ENCODE data around the gene BORCS6.
A peak's percentile ranks its signal among the peaks of the same experiment; 100 is the strongest.
"Not testable (repeated sequence)": the region's sequence is repeated elsewhere in the genome, so short reads cannot be mapped to it uniquely, and the experiment has no call there.

The BORCS6 gene

DNA sequence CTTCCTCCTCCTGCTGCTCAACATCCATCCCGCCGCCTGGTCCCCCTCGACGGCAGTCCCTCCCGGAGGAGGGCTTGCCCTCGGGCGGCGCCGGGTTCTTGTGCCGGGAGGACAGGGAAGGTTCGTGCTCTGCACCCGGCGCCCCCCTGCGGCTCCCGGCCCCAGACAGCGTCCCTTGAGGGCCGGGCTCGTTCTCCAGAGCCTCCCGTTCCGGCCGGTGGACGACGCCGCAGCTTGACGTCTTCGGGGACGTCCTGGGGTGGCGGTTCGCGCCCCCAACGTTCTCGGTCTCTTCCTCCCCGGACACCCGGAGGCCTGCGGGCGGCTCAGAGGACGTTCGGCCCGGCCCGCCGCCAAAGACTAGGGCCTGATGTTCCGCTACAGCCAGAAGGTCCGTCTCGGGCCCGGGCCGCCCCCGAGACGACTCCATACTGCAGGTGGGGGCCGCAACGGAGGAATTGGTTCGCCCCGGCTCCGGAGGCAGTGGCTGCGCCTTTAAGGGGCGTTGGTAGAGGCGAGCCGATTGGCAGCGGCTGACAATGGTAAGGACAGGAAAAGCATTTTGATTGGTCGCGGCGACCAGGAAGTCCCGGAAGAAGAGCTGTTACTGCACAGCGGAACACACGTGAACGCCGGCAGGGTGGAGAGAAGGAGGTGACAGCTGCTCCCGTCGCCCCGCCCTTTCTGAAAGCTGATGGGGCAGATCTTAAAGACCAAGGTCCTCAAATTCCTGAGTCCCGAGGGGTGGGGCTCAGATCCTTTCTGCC lies at the start of gene BORCS6:
Gene BORCS6, minus strand, starts transcription at position 470 of the 767 bp plus-strand sequence. Its CDS starts 40 bp downstream, at position 430.
- peak; percentile 99 for DNase-seq (ENCODE audit: low spot score)

DNA sequence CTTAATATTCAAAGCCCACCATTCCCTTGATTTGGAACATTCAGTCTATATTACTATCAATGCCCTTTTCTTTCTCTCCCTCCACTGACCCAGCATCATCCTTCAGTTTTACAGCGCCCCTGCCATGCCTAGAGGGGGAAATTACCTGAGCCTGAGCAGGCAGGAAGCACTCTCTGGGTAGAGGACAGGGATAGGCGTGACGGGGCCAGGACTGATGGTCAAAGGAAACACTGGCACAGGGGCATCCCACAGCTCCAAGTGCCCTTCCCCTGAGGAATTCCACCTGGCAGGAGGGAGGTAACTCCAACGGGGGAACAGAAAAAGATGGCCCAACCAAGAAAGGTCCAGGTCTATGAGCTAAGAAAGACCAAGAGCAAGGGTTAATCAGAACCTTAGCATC lies 47.9 kb upstream of the BORCS6 start:
- DNase-seq (ENCODE audit: low spot score) = no peak

DNA sequence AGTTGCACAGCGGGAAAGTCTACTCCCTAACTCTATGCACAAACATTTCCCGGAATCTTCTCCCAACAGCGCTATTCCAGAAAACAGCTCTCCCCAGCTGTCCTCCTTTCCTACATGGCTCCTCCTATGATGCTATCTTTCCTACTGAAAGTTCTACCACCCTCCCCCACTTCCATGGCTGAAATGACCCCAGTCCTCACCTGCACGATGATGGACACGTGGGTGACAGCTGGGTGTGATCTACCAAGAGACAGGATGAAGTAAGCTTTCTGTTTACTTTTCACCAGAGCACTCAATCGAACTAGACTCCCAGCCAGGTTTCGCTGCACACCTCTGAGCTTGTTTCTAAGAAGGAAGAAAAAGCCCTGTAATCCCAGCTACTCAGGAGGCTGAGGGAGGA lies 47.2 kb upstream of the BORCS6 start:
- DNase-seq (ENCODE audit: low spot score) = no peak

DNA sequence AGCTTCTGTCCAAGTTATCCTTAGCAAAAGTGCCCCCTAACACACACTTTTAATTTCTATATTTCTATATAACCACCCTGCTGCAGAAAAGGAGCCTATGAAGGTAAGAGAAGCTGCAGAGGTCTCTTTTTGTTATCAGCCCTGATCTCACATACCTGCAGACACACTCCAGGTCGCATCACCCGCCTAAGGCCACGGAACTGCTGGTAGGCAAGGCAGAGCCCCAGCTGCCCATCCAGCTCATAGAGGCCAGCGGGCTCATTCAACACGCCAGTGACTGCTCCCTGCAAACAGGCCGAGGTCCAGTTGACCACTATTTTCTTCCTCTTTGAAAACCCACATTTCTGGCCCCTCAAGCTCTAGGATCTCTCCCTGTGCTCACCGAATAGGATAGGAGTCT lies 45.7 kb upstream of the BORCS6 start:
- DNase-seq (ENCODE audit: low spot score) = no peak

DNA sequence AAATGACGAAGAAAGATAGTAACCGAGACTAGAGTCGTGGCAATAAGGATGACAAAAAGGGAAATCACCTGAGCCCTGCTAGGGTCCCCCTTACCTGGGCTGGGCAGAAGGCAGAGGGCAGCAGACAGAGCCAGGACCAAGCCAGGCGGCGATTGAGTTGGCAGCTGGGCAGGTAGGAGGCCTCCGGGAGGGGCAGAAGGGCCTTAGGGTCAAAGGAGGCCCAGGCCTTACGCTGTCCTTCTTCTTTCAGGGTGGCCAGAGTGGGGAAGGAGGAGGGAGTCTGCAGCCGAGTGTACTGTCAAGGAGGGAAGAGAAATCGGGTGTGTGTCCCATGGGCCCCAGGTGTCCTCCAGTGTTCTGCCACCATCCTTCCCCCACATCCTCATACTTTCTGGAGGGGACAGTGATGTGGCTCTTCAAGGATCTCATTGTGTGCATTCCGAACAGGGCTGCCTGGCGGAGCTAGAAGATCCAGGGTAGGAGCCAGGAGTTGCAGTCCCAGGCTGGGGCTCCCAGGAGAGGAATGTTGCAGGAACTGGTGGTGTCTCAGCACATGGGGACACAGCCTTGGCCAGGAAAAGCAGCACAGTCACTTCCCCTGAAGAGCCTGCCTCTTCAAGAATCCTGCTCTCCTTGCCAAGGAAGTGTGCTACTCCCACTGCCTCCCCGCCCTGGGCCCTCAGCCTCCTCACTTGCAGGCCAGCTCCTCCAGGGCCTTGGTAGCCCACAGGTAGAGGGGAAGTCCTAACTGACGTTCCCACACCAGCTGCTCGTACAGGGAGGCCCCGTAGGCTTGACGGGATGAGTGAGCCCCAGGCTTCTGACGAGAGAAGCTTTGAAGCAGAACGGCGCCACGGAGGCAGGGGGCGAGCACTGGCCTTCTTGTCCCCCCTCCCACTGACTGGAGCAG lies 44.6 kb upstream of the BORCS6 start:
- DNase-seq (ENCODE audit: low spot score) = no peak

GRCh38 chr17:8231701-8232100 lies 41.7 kb upstream of the BORCS6 start:
- DNase-seq (ENCODE audit: low spot score) = no peak

GRCh38 chr17:8227238-8227581 lies 37.2 kb upstream of the BORCS6 start:
- DNase-seq (ENCODE audit: low spot score) = no peak

DNA sequence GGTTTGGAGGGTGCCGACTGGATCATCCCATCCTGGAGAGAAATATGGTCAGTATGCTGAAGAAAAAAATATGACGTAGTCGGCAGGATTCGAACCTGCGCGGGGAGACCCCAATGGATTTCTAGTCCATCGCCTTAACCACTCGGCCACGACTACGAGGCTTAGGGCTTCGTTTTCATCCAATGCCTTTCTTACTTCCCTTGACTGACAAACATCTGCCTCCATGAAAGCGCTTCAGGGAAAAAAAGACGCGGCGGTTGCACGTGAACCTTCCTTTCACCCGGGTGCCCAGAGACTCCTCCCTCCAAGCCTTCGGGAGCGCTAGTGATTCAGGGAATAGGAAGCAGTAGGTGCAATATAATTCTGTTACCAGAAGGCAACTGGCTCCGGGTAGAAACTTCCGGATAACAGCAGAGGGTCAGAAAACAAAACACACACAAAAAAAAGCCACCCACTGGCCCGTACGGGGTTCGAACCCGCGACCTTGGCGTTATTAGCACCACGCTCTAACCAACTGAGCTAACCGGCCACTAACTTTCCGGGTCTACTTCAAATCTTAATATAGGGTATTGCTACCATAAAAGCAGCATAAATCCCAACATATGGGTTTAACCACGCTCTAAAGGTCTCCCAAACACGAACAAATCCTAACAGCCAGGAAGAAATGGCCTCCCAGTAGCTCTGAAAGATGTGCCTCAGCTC lies 36.7 kb upstream of the BORCS6 start:
- DNase-seq (ENCODE audit: low spot score) = peak; percentile 79

DNA sequence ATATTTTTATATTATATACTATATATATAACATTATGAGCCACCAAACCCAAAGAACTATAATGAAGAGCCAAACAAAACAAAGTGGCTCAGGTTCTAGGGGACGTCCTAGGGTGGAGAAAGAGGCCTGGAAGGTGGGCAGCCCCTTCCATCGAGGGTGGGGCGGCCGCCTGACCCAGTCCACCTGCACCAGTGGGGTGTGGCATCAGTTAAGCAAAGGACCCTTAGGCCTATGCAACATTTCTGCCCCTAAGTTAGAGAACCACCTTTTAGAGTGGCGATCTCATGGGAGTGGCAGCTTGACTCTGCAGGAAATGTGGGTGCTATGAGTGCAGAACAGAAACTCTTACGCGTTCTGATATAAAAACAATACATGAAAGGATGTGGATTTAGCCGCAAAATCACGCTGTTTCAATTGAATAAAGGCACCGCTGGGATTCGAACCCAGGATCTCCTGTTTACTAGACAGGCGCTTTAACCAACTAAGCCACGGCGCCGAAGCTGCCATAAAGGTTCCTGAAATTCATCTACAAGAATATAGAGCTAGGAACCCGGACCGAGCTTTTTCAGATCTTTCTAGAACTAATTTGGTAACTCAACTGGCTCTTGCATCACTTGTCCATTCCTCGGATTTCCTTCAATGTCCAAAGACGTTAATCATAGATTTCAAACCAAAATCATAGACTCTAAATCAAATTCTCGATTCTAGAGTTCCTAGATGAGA lies 36.0 kb upstream of the BORCS6 start:
- DNase-seq (ENCODE audit: low spot score) = peak; percentile 91

GRCh38 chr17:8224891-8225812 lies 35.2 kb upstream of the BORCS6 start:
- DNase-seq (ENCODE audit: low spot score) = no peak

DNA sequence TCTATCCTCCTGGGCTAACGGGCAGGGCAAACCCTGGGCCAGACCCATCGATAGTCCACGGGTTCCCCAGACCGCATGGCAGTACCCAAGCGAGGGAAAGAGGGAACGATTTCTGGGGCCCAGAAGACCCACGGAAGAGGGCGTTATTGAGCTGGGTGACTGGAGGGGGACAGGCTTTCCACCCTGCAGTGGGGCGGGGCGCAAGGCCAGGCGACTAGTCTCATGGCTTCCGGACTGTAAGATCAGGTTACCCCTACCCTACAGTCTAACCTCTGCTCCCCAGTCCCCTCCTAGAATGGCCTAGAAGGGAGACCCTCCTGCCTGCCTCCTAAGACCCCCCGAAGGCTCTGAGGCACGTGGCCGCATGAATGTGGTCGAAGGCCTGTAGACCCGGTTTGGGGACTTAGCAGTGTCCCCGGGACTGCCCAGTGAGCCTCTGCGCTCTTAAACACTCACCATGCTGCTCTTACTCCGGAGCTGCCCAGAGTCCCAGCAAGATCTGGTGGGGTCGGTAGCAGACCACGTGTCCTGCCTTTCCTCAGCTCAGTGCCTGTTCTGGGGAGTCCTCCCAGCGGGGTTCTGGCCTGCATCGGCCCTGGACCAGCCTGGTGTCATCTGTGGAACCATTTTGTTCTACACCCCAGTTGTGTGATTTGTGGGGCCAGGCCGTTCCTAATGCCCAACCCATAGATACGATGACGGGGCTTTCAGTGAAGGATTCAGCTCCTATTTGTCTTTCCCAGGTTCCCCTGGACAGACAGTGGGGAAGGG lies 33.6 kb upstream of the BORCS6 start:
- DNase-seq (ENCODE audit: low spot score) = peak; percentile 59

DNA sequence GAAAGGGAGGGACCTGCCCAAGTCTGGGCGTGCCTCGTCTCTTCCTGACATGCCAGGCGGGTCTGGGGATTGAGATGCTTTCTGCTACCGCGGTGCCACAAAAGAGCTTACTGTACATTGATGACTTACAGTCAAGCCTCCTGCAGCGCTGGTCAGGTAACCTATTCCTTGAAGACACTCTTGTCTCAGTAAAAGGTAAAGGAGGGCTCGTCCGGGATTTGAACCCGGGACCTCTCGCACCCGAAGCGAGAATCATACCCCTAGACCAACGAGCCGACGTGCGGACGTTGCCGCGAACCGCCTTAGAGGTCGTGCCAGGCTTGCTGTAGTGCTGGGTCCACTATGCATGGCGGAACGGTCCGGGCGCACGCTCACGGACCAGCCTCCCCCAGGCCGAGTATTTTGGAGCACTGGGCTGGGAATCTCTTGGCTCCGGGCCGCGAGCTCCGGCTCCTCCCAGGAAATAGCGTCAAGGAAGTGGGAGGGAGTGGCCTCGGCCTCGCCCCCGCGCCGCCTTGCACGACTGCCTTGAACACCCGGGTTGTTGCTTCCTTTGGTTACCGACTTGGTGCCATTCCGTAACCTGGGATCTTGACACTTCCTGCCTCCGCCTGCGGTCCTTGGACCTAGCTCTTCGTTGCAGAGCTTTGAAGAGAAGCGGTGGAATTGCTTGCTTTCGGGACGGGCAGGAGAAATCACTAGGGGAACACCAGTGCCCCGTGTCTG lies 32.8 kb upstream of the BORCS6 start:
- peak; percentile 92 for DNase-seq (ENCODE audit: low spot score)

DNA sequence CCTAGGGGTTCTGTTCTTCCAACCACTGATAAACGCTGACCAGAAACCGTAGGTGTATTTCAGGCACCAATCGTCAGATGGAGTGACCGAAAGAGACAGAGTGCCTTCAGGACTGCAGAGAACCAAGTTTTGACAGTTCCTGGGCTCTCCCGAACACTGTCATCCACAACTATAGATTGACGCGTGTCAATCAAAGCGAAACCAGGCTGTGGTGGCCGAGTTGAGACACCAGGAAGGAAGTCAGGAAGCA lies 32.3 kb upstream of the BORCS6 start:
- DNase-seq (ENCODE audit: low spot score) = no peak

DNA sequence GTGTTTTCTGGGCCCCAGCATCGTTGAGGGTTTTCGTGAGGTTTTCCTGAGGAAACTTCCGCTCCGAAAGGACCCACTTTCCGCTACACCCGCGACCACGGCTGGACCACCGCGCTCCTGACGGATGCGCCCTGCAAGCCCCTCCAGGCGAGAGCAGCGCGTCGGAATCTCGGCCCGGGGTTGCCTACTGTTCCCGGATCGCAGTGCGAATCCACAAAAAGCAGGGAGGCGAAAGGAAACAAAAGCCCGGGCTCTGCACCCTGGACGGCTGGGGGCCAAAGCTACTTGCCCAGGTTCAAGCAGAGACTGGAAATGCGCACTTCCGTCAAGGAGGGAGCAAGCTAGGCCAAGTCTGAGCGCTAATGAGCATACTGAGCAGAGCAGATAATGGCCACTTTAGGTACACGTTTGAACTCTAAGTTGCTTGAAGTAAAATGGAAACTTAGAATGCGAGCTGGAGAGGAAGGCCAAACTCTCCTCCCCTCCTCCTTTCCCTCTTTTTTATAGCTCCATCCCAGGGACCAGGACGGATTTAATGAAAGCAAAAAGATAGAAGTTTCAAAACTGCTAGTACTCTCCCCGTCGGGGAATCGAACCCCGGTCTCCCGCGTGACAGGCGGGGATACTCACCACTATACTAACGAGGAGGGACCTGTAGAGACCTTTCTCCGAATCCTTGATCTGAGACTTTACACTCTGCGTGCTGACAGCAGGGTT lies 31.8 kb upstream of the BORCS6 start:
- peak; percentile 92 for DNase-seq (ENCODE audit: low spot score)

- peak; percentile 95 for DNase-seq (ENCODE audit: low spot score)
Measured at GRCh38 chr17:8220783-8221662, 31.0 kb upstream of the BORCS6 start.

GRCh38 chr17:8214000-8214399 lies 24.0 kb upstream of the BORCS6 start:
- DNase-seq (ENCODE audit: low spot score) = not testable (repeated sequence)

GRCh38 chr17:8212312-8213180 lies 22.6 kb upstream of the BORCS6 start:
- no peak for DNase-seq (ENCODE audit: low spot score)

Data from activated CD4-positive, alpha-beta T cell treated with anti-CD3 and anti-CD28 coated beads, Interleukin-2, Interleukin-4, amounts not matched to agents 100 ng/mL and 50 ng/mL, durations not matched to agents 16 hours and 8 hours (primary cell).